Activated CD4-positive, alpha-beta T cell treated with anti-CD3 and anti-CD28 coated beads, Interleukin-2, amount 10 ng/mL, durations not matched to agents 7 days and 5 days (primary cell): ENCODE measurements around the gene TMPRSS4. TPM values are rescaled to one million over a fixed set of nuclear protein-coding genes. Genes with fewer than 3 reads are reported as not detected.

ENCODE experiments used
- CTCF ChIA-PET: fragments of 350-600 bp; sonication (Branson Sonifier 250); formaldehyde crosslinking; loops from one replicate; lab custom pipeline; 2021; ENCODE audit warnings: antibody characterized with exemption; lab: Charles Lee
- POLR2A ChIA-PET: fragments of 350-600 bp; sonication (Branson Sonifier 250); formaldehyde crosslinking; loops from one replicate; lab custom pipeline; 2021; ENCODE audit warnings: antibody characterized with exemption; lab: Charles Lee
- DNase-seq: peaks from one replicate; pipeline ENCODE4 v3.0.0-alpha.2; 2020
- H3K27ac Mint-ChIP-seq: one replicate; pipeline ENCODE4 v1.8.0; 2021; ENCODE audit warnings: mild to moderate bottlenecking, moderate library complexity, mixed read lengths
- H3K27me3 Mint-ChIP-seq: one replicate; pipeline ENCODE4 v1.8.0; 2021; ENCODE audit warnings: mixed read lengths
- H3K36me3 Mint-ChIP-seq: one replicate; pipeline ENCODE4 v1.8.0; 2021; ENCODE audit warnings: low read depth, mixed read lengths
- H3K4me1 Mint-ChIP-seq: one replicate; pipeline ENCODE4 v1.8.0; 2021; ENCODE audit warnings: mixed read lengths
- H3K4me3 Mint-ChIP-seq: one replicate; pipeline ENCODE4 v1.8.0; 2021; ENCODE audit warnings: mild to moderate bottlenecking, moderate library complexity, mixed read lengths
- H3K9me3 Mint-ChIP-seq: one replicate; pipeline ENCODE4 v1.8.0; 2021; ENCODE audit warnings: mixed read lengths
- total RNA-seq, 2 experiments: library from RNA; stranded (reverse); gene quantifications; one replicate each; pipeline ENCODE4 v1.2.3, GENCODE V29; 2021

The TMPRSS4 gene
- total RNA-seq, 2 experiments from 2014 or later = not detected

DNA sequence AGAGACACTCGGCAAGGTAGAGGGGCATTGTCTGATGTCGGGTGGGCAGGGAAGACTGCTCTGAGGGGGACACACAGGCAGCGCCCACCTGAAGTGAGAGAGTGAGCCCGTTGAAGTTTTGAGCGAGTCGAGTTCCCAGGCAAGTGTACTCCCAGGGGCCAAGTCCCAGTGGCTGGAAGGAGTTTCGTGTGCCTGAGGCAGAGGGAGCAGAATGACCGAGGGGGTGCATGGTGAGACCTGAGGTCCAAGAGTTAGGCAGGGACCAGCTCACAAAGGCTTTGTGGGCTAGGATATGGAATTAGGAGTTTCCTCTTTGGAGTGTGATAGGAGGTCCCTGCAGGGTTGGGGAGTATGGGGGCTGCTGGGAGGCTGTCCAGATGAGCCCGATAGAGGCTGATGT, 93.4 kb downstream of the TMPRSS4 start:
- Mint-ChIP-seq H3K4me1 (peaks cover 5% of the 10 kb centered on the region), H3K27ac (no peak overlapping the region), H3K9me3 (no peaks in the 10 kb centered on the region), H3K36me3 (no peaks in the 10 kb centered on the region), H3K27me3 (peaks cover 11% of the 10 kb centered on the region), H3K4me3 (no peak overlapping the region)
- CTCF ChIA-PET = interaction anchor here (1.1 to 4.1 kb wide), 7 partner anchors 11 to 133 kb away, joined by 4 to 44 read pairs (median 18); partner anchors contain the start of gene SCN4B
- no peak for DNase-seq
- POLR2A ChIA-PET = no interaction called here

DNA sequence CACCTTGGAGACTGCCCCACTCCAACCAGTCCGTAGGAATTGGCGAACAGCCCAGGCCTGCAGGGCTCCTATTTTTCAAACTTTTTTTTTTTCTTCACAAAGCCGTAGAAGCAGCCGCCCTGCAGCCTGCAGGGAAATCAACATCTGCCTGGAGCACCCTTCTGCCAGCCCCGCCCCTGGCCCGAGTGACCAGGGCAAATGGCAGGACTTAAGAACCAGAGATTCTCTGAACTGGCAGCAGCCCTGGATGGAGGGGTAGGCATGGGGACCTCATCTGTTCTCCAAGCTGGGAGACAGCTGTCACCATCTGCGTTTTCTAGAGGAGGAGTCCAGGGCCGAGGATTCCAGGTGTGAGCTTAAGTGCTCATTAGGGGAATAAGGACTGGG, 94.0 kb downstream of the TMPRSS4 start:
- Mint-ChIP-seq H3K4me3 (no peak overlapping the region), H3K36me3 (no peaks in the 10 kb centered on the region), H3K4me1 (peaks cover 5% of the 10 kb centered on the region), H3K27ac (no peak overlapping the region), H3K27me3 (peaks cover 11% of the 10 kb centered on the region), H3K9me3 (no peaks in the 10 kb centered on the region)
- CTCF ChIA-PET = interaction anchor here (0.6 to 4.1 kb wide), 30 partner anchors 10 to 363 kb away, joined by 3 to 44 read pairs (median 4); partner anchors contain the start of genes MPZL3 and SCN4B
- DNase-seq = no peak
- POLR2A ChIA-PET = no interaction called here

Other genes with a start within 250 kb of the TMPRSS4 start
- gene FXYD6, start 200.4 kb upstream of the TMPRSS4 start, total RNA-seq = not detected
- gene TMPRSS13, start 147.7 kb upstream of the TMPRSS4 start, total RNA-seq = 1 to 10 TPM; 1.4 to 1.5 TPM
- 100 to 1,000 TPM; 161 to 187 TPM for gene IL10RA, start 90.7 kb upstream of the TMPRSS4 start, total RNA-seq
- gene SMIM35, start 9.9 kb downstream of the TMPRSS4 start, total RNA-seq = under 1 TPM; 0.27 TPM
- under 1 TPM in 1 of 2 experiments, not detected in 1; 0.10 TPM for gene SCN4B, start 75.7 kb downstream of the TMPRSS4 start, total RNA-seq
- gene SCN2B, start 99.6 kb downstream of the TMPRSS4 start, total RNA-seq = not detected
- gene JAML, start 147.9 kb downstream of the TMPRSS4 start, total RNA-seq = 100 to 1,000 TPM; 117 to 122 TPM
- 10 to 100 TPM; 21.2 to 22.0 TPM for gene MPZL3, start 175.3 kb downstream of the TMPRSS4 start, total RNA-seq
- gene MPZL2, start 187.2 kb downstream of the TMPRSS4 start, total RNA-seq = 1 to 10 TPM; 5.5 to 6.0 TPM
- 100 to 1,000 TPM; 680 to 841 TPM for gene CD3E, start 227.7 kb downstream of the TMPRSS4 start, total RNA-seq